Muscle of arm (tissue), 12 donors: Measurements from ENCODE around the gene ZNF544. TPM values are rescaled to one million over a fixed set of nuclear protein-coding genes. Genes with fewer than 3 reads are reported as not detected.
"Not testable (repeated sequence)": the region's sequence is repeated elsewhere in the genome, so short reads cannot be mapped to it uniquely, and the experiment has no call there.

ENCODE experiments used
- DNase-seq: peaks from one replicate; pipeline ENCODE4 v3.0.0-alpha.2; 2013
- polyA plus RNA-seq, 12 donors: library from polyadenylated mRNA; unstranded; fragments of 120-200 nt; gene quantifications; one replicate each; pipeline ENCODE4 v1.2.1, GENCODE V29; 2013; ENCODE audit not compliant: insufficient read length in 12 of 12

ZNF544 gene
- polyA plus RNA-seq, 12 donors, result 13.0 to 24.3 (median 16.1) TPM; not detected in 1

- DNase-seq, result no peak
These were observed 20.2 kb downstream of the ZNF544 start for GRCh38 chr19:58248886-58249285.

GRCh38 chr19:58252102-58252685 is 23.5 kb downstream of the ZNF544 start:
- DNase-seq, result no peak

- DNase-seq, result not testable (repeated sequence)
These were observed 29.5 kb downstream of the ZNF544 start for GRCh38 chr19:58258259-58258658.

- no peak for DNase-seq
These were observed 32.9 kb downstream of the ZNF544 start for GRCh38 chr19:58261600-58261967.

GRCh38 chr19:58261968-58262921 is 33.5 kb downstream of the ZNF544 start:
- no peak for DNase-seq

GRCh38 chr19:58262922-58263296 is 34.2 kb downstream of the ZNF544 start:
- DNase-seq, result no peak

GRCh38 chr19:58265100-58265499 is 36.4 kb downstream of the ZNF544 start:
- DNase-seq, result no peak

GRCh38 chr19:58268344-58268743 is 39.6 kb downstream of the ZNF544 start:
- no peak for DNase-seq

- DNase-seq, result no peak
These were observed 46.1 kb downstream of the ZNF544 start for GRCh38 chr19:58274771-58275201.

- no peak for DNase-seq
These were observed 46.9 kb downstream of the ZNF544 start for GRCh38 chr19:58275564-58275963.

- DNase-seq, result no peak
These were observed 48.5 kb downstream of the ZNF544 start for GRCh38 chr19:58277197-58277596.

- peak; percentile 18 for DNase-seq
These were observed 49.2 kb downstream of the ZNF544 start for GRCh38 chr19:58277748-58278540.

GRCh38 chr19:58278541-58279041 is 49.9 kb downstream of the ZNF544 start, which contains the start of gene ZNF8:
TSS of gene ZNF8 (plus strand) at chr19:58278955. CDS start at chr19:58279082, 127 bp downstream.
- DNase-seq, result peak; percentile 98

GRCh38 chr19:58279042-58279924 is 50.6 kb downstream of the ZNF544 start:
- peak; percentile 69 for DNase-seq

- no peak for DNase-seq
These were observed 51.2 kb downstream of the ZNF544 start for GRCh38 chr19:58279925-58280316.

GRCh38 chr19:58284199-58284598 is 55.5 kb downstream of the ZNF544 start:
- DNase-seq, result peak; percentile 45

- no peak for DNase-seq
These were observed 63.2 kb downstream of the ZNF544 start for GRCh38 chr19:58291943-58292342.

- DNase-seq, result no peak
These were observed 66.1 kb downstream of the ZNF544 start for GRCh38 chr19:58294743-58295374.

GRCh38 chr19:58296104-58296503 is 67.4 kb downstream of the ZNF544 start:
- DNase-seq, result no peak

GRCh38 chr19:58300620-58301019 is 71.9 kb downstream of the ZNF544 start:
- no peak for DNase-seq
